Activated B cell treated with CpG ODN at 0.5 μM for 24 hours (primary cell): Measurements from ENCODE around the gene LSR. TPM values are rescaled to one million over a fixed set of nuclear protein-coding genes. Genes with fewer than 3 reads are reported as not detected.

ENCODE experiments used
- ATAC-seq: fragments of 200-7000 bp; cut with Tn5 transposase; one replicate; pipeline ENCODE4 v1.10.0; 2021; ENCODE audit warnings: low read depth, mild to moderate bottlenecking, moderate library complexity
- CTCF ChIA-PET: fragments of 350-600 bp; sonication (Branson Sonifier 250); formaldehyde crosslinking; loops from one replicate; lab custom pipeline; 2021; ENCODE audit warnings: antibody characterized with exemption; lab: Charles Lee
- POLR2A ChIA-PET: fragments of 350-600 bp; sonication (Branson Sonifier 250); formaldehyde crosslinking; loops from one replicate; lab custom pipeline; 2021; ENCODE audit warnings: antibody characterized with exemption; lab: Charles Lee
- DNase-seq: peaks from one replicate; pipeline ENCODE4 v3.0.0; 2022
- H3K27ac Mint-ChIP-seq: one replicate; pipeline ENCODE4 v1.8.0; 2020; ENCODE audit warnings: mixed read lengths
- H3K27me3 Mint-ChIP-seq: one replicate; pipeline ENCODE4 v1.8.0; 2021; ENCODE audit warnings: mixed read lengths
- H3K36me3 Mint-ChIP-seq: one replicate; pipeline ENCODE4 v1.8.0; 2021; ENCODE audit warnings: low read depth, mixed read lengths
- H3K4me1 Mint-ChIP-seq: one replicate; pipeline ENCODE4 v1.8.0; 2021; ENCODE audit warnings: mixed read lengths
- H3K4me3 Mint-ChIP-seq: one replicate; pipeline ENCODE4 v1.8.0; 2020; ENCODE audit warnings: mild to moderate bottlenecking, mixed read lengths
- H3K9me3 Mint-ChIP-seq: one replicate; pipeline ENCODE4 v1.8.0; 2020; ENCODE audit warnings: mixed read lengths
- intact Hi-C: fragments of 100-400 bp; cut with micrococcal nuclease; formaldehyde crosslinking; loops from one replicate; pipeline ENCODE4 v1.15.1; 2024
- total RNA-seq: library from RNA; stranded (reverse); gene quantifications from 2 replicates; pipeline ENCODE4 v1.2.3, GENCODE V29; 2022
- TF ChIP-seq, protein P1 (sequence below): fragments of 200-600 bp; IDR thresholded peaks from one replicate; pipeline ENCODE4 v1.8.0; 2022; ENCODE audit warnings: antibody characterized with exemption, mild to moderate bottlenecking

LSR gene, protein sequence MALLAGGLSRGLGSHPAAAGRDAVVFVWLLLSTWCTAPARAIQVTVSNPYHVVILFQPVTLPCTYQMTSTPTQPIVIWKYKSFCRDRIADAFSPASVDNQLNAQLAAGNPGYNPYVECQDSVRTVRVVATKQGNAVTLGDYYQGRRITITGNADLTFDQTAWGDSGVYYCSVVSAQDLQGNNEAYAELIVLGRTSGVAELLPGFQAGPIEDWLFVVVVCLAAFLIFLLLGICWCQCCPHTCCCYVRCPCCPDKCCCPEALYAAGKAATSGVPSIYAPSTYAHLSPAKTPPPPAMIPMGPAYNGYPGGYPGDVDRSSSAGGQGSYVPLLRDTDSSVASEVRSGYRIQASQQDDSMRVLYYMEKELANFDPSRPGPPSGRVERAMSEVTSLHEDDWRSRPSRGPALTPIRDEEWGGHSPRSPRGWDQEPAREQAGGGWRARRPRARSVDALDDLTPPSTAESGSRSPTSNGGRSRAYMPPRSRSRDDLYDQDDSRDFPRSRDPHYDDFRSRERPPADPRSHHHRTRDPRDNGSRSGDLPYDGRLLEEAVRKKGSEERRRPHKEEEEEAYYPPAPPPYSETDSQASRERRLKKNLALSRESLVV
- 16.4 and 18.0 TPM in 2 replicates for total RNA-seq

DNA sequence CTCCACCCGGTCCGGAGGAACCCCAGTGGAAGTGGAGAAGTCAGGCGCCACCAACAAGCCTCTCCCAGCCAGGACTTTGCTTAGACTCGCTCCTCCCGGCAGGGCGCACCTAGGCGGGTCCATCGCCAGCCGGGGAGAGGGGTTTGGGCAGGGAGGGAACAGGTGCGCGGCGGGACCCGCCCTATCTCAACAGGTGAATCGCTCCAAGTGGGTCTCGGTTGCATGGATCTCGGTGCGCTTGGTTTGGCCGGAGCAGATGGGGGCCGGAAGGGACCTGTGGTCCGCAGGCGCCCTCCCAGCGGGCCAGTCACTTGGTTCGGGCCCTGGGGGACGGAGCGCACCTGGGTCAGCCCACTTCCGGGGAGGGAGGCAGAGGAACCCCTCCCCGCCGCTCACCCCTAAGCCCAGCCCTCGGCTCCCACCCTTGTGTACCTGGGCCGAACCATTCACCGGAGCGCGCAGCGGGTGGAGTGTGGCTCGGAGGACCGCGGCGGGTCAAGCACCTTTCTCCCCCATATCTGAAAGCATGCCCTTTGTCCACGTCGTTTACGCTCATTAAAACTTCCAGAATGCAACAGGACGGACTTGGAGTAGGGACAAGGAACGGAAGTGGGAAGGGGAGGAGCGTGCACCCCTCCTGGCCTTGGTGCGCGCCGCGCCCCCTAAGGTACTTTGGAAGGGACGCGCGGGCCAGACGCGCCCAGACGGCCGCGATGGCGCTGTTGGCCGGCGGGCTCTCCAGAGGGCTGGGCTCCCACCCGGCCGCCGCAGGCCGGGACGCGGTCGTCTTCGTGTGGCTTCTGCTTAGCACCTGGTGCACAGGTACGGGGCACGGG, at the start of gene LSR:
TSS of gene LSR (plus strand) at position 693 of the 836 bp plus-strand sequence. CDS start at position 714, 21 bp downstream.
- peaks cover 31% of the 10 kb centered on the region for H3K4me1 Mint-ChIP-seq
- TF ChIP-seq, protein P1, sequence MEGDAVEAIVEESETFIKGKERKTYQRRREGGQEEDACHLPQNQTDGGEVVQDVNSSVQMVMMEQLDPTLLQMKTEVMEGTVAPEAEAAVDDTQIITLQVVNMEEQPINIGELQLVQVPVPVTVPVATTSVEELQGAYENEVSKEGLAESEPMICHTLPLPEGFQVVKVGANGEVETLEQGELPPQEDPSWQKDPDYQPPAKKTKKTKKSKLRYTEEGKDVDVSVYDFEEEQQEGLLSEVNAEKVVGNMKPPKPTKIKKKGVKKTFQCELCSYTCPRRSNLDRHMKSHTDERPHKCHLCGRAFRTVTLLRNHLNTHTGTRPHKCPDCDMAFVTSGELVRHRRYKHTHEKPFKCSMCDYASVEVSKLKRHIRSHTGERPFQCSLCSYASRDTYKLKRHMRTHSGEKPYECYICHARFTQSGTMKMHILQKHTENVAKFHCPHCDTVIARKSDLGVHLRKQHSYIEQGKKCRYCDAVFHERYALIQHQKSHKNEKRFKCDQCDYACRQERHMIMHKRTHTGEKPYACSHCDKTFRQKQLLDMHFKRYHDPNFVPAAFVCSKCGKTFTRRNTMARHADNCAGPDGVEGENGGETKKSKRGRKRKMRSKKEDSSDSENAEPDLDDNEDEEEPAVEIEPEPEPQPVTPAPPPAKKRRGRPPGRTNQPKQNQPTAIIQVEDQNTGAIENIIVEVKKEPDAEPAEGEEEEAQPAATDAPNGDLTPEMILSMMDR: no peak
- H3K27me3 Mint-ChIP-seq: peaks cover 2% of the 10 kb centered on the region

DNA sequence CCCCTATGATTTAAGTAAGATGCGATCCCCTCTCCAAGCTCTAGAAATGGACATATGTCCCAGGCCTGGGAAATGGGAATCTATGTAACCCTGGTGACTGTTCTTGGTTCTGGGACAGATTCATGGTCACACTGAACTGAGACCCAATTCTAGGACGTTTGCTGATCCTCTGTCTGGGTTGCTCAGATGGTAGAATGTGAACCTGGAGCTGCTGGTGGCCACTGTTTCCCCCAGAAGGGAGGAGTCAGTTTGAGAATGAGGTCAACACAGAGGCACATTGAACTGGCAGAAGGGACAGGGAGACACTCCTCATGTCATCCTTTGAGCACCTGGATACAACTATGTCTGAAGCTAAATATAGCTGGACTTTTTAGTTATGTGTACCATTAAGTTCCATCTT, 49.3 kb upstream of the LSR start:
- peaks cover 1% of the 10 kb centered on the region for H3K27me3 Mint-ChIP-seq
- ChIA-PET CTCF (interaction anchor here (0.7 to 1.3 kb wide), 2 partner anchors 14 to 46 kb away, joined by 3 to 6 read pairs; no protein-coding TSS in a partner anchor), POLR2A (interaction anchor here (0.6 to 0.9 kb wide), 3 partner anchors 11 to 41 kb away, joined by 3 read pairs; no protein-coding TSS in a partner anchor)
- intact Hi-C loops: no loop called here
- no peak overlapping the region for H3K4me3 Mint-ChIP-seq
- no peaks in the 10 kb centered on the region for H3K36me3 Mint-ChIP-seq
- H3K27ac Mint-ChIP-seq: no peak overlapping the region
- no peaks in the 10 kb centered on the region for H3K9me3 Mint-ChIP-seq
- peaks cover 29% of the 10 kb centered on the region for H3K4me1 Mint-ChIP-seq
- DNase-seq (no peak), ATAC-seq (no peak)
- TF ChIP-seq, protein P1: no peak

More for the DNA sequence above, at the start of gene LSR:
- peak; percentile 69 for DNase-seq
- intact Hi-C loops: loop anchor here (1.0 kb wide), 4 partner anchors 21 to 94 kb away; partner anchors contain the start of gene FXYD5
- H3K36me3 Mint-ChIP-seq: peaks cover 21% of the 10 kb centered on the region
- peak within 1 kb of the TSS; percentile 91 for H3K4me3 Mint-ChIP-seq
- no peaks in the 10 kb centered on the region for H3K9me3 Mint-ChIP-seq
- peak; percentile 86 for ATAC-seq
- ChIA-PET CTCF (no interaction called here), POLR2A (interaction anchor here (1.5 kb wide), 1 partner anchor 41 kb away, joined by 7 read pairs; no protein-coding TSS in a partner anchor)
- H3K27ac Mint-ChIP-seq: peak within 1 kb of the TSS; percentile 93

GRCh38 chr19:35202722-35203688, 45.8 kb upstream of the LSR start:
- no peaks in the 10 kb centered on the region for H3K36me3 Mint-ChIP-seq
- H3K9me3 Mint-ChIP-seq: peaks cover 1% of the 10 kb centered on the region
- peaks cover 1% of the 10 kb centered on the region for H3K27me3 Mint-ChIP-seq
- H3K4me1 Mint-ChIP-seq: peaks cover 63% of the 10 kb centered on the region
- H3K27ac Mint-ChIP-seq: peak overlapping the region; percentile 75
- TF ChIP-seq, protein P1: no peak
- intact Hi-C loops: no loop called here
- ATAC-seq (no peak), DNase-seq (no peak)
- ChIA-PET POLR2A (interaction anchor here (0.6 to 1.4 kb wide), 6 partner anchors 8 to 154 kb away, joined by 3 to 4 read pairs (median 4); partner anchors contain the start of gene FFAR1), CTCF (interaction anchor here (1.0 kb wide), 1 partner anchor 13 kb away, joined by 3 read pairs; no protein-coding TSS in a partner anchor)
- H3K4me3 Mint-ChIP-seq: peak overlapping the region; percentile 46
